GM19395 (cell line): ENCODE data around the gene TRABD2A.
"Not testable (repeated sequence)": the region's sequence is repeated elsewhere in the genome, so short reads cannot be mapped to it uniquely, and the experiment has no call there.

Source experiments
- ATAC-seq: cut with Tn5 transposase; IDR thresholded peaks from one replicate; pipeline ENCODE4 v1.9.1; 2021; ENCODE audit warnings: mild to moderate bottlenecking, moderate library complexity; ENCODE audit not compliant: unreplicated experiment

Gene TRABD2A

GRCh38 chr2:84880645-84881521 lies at the start of gene TRABD2A:
Gene TRABD2A, minus strand, starts transcription at chr2:84881084. Its CDS starts 45 bp downstream, at chr2:84881039.
- no peak for ATAC-seq

- no peak for ATAC-seq
Measured at GRCh38 chr2:84927275-84927627, 46.4 kb upstream of the TRABD2A start.

GRCh38 chr2:84925724-84926376 lies 45.0 kb upstream of the TRABD2A start:
- ATAC-seq = peak; percentile 76

GRCh38 chr2:84925336-84925723 lies 44.4 kb upstream of the TRABD2A start:
- peak; percentile 1 for ATAC-seq

GRCh38 chr2:84924173-84925106 lies 43.6 kb upstream of the TRABD2A start:
- peak; percentile 36 for ATAC-seq

- no peak for ATAC-seq
Measured at GRCh38 chr2:84923009-84923408, 42.1 kb upstream of the TRABD2A start.

GRCh38 chr2:84919885-84920580 lies 39.1 kb upstream of the TRABD2A start:
- peak; percentile 57 for ATAC-seq

- ATAC-seq = no peak
Measured at GRCh38 chr2:84918430-84918829, 37.5 kb upstream of the TRABD2A start.

- not testable (repeated sequence) for ATAC-seq
Measured at GRCh38 chr2:84917821-84918220, 36.9 kb upstream of the TRABD2A start.

- not testable (repeated sequence) for ATAC-seq
Measured at GRCh38 chr2:84915675-84916074, 34.8 kb upstream of the TRABD2A start.

GRCh38 chr2:84914334-84914733 lies 33.5 kb upstream of the TRABD2A start:
- ATAC-seq = no peak

- ATAC-seq = no peak
Measured at GRCh38 chr2:84912984-84913383, 32.1 kb upstream of the TRABD2A start.

- ATAC-seq = no peak
Measured at GRCh38 chr2:84911135-84911678, 30.3 kb upstream of the TRABD2A start.

GRCh38 chr2:84908948-84909713 lies 28.2 kb upstream of the TRABD2A start:
- ATAC-seq = no peak

- peak; percentile 35 for ATAC-seq
Measured at GRCh38 chr2:84906900-84907714, 26.2 kb upstream of the TRABD2A start.

GRCh38 chr2:84906108-84906899 lies 25.4 kb upstream of the TRABD2A start:
- ATAC-seq = peak; percentile 27

GRCh38 chr2:84905181-84906107 lies 24.6 kb upstream of the TRABD2A start, which contains the start of gene TMSB10:
Gene TMSB10, plus strand, starts transcription at chr2:84905656.
- peak; percentile 61 for ATAC-seq
